A549 (cell line): Measurements from ENCODE around the gene BCL7B.

Source experiments
- CTCF ChIP-seq: fragments of >200 bp; sonication (Bioruptor Twin); formaldehyde crosslinking; IDR thresholded peaks from 3 replicates; pipeline ENCODE4 v1.5.1; 2016
- USF2 ChIP-seq: fragments of 450-650 bp; IDR thresholded peaks from 2 replicates; pipeline ENCODE4 v1.6.1; 2014; ENCODE audit warnings: antibody characterized with exemption

- no peak for TF ChIP-seq CTCF
- TF ChIP-seq USF2: no peak
Observed at GRCh38 chr7:73597978-73598782, 40.7 kb upstream of the BCL7B start.
